Heart left ventricle (tissue), 16 donors: ENCODE results near the gene GALR3. TPM values are rescaled to one million over a fixed set of nuclear protein-coding genes. Genes with fewer than 3 reads are reported as not detected.

Source experiments
- ATAC-seq, 4 donors: fragments of 200-7000 bp; cut with Tn5 transposase; one replicate each; pipeline ENCODE4 v1.9.1; 2020 to 2022; ENCODE audit warnings: moderate library complexity in 4 of 4, mild to moderate bottlenecking in 3 of 4, moderate number of reproducible peaks in 1 of 4
- DNase-seq, 5 donors: peaks; one replicate each; pipeline ENCODE4 v3.0.0-alpha.2; 2020
- H3K27ac ChIP-seq, 12 donors: fragments of 200-600 bp; sonication (generic) in 4 of 12; one replicate each; pipeline versions ENCODE4 v1.5.0 to v1.8.0; 2016 to 2022; ENCODE audit warnings: mild to moderate bottlenecking in 2 of 12
- H3K27me3 ChIP-seq, 9 donors: fragments of 200-600 bp; sonication (generic) in 2 of 9; one replicate each; pipeline versions ENCODE4 v1.5.1 to v1.8.0; 2016 to 2022; ENCODE audit warnings: mild to moderate bottlenecking in 3 of 9
- H3K36me3 ChIP-seq, 9 donors: fragments of 200-600 bp; sonication (generic) in 2 of 9; one replicate each; pipeline versions ENCODE4 v1.5.0 to v1.8.0; 2018 to 2022; ENCODE audit warnings: mild to moderate bottlenecking in 2 of 9
- H3K4me1 ChIP-seq, 12 donors: fragments of 200-600 bp; sonication (generic) in 4 of 12; one replicate each; pipeline versions ENCODE4 v1.5.0 to v1.8.0; 2016 to 2022; ENCODE audit warnings: mild to moderate bottlenecking in 3 of 12
- H3K4me3 ChIP-seq, 12 donors: fragments of 200-600 bp; sonication (generic) in 4 of 12; one replicate each; pipeline versions ENCODE4 v1.5.0 to v1.8.0; 2017 to 2022; ENCODE audit warnings: mild to moderate bottlenecking in 9 of 12, moderate library complexity in 4 of 12
- H3K9me3 ChIP-seq, 12 donors: fragments of 200-600 bp; sonication (generic) in 4 of 12; one replicate each; pipeline versions ENCODE4 v1.5.0 to v1.8.0; 2016 to 2022; ENCODE audit warnings: mild to moderate bottlenecking in 1 of 12
- CTCF ChIP-seq, 12 donors: fragments of 200-600 bp; sonication (generic) in 4 of 12; IDR thresholded peaks; one replicate each; pipeline versions ENCODE4 v1.5.0 to v1.8.0; 2018 to 2022; ENCODE audit warnings: antibody characterized with exemption in 12 of 12, mild to moderate bottlenecking in 5 of 12
- POLR2A ChIP-seq, 2 donors: fragments of 450-650 bp; IDR thresholded peaks; one replicate each; pipeline ENCODE4 v1.6.1; 2017; ENCODE audit warnings: antibody characterized with exemption in 2 of 2, mild to moderate bottlenecking in 2 of 2, moderate library complexity in 2 of 2
- WGBS, 4 donors: extraction: QIAGEN DNeasy Blood & Tissue Kit in 2 of 4; methylation state at CpG; one replicate each; pipeline versions ENCODE4 v1.1.5 to v1.1.7; 2013 to 2018; 5-methylcytosine and 5-hydroxymethylcytosine counted together
- intact Hi-C, 10 donors: fragments of 100-400 bp; cut with DNase I; formaldehyde crosslinking; loops; one replicate each; pipeline versions ENCODE4 v1.11.1 to v1.14.2; 2022
- microRNA counts, 2 donors: library from miRNA; unstranded; fragments of <30 nt; microRNA quantifications; one replicate each; lab custom pipeline; 2016
- microRNA-seq, 4 donors: library from miRNA; unstranded; fragments of <30 nt; microRNA quantifications; one replicate each; pipeline versions ENCODE4 to v1.2.0, GENCODE V29; 2017 to 2020
- polyA plus RNA-seq, 2 donors: library from polyadenylated mRNA; stranded (reverse); fragments of 200-250 nt; gene quantifications; one replicate each; pipeline ENCODE4 v1.2.3, GENCODE V29; 2013
- total RNA-seq, 9 donors: library from RNA; depleted of rRNA in 2 of 9; stranded (reverse); fragments of >200 nt in 2 of 9; fragmentation: NEBNext Ultra II Directional in 3 of 9; extraction: Animal tissue kit (Norgen Biotek cat#: 25700) in 3 of 9; gene quantifications; one replicate each; pipeline versions ENCODE4 v1.1.0 to v1.2.4, GENCODE V29; 2016 to 2023
- donor health status: ischemic (EF 13 %, LVEDD 7.1; RV severe dilation, severe dysfunction).
- donor health status: healthy with polysubstance abuse.
- donor health status: DM: no; HTN: yes; CAD: no.
- donor health status: DM: no; HTN: no; CAD: no.
- donor health status: ischemic (EF 25% LVEDD 6.9; RV normal size, moderate dysfunction).
- donor health status: ischemic (EF 25% LVEDD 5.7; RV mildly dilated, moderate dysfunction).
- donor health status: healthy.
- donor health status: DM: yes; HTN: yes; CAD: no.
- donor health status: ischemic (EF 35%, LVEDD 5.7; RV mildly dilated, moderate dysfunction).
- donor health status: nonischemic (EF 11% LVEDD 7.7; RV severe dilation, severe dysfunction).
- donor health status: DM: yes; HTN: yes; CAD: no.
- donor health status: PGD.
- donor health status: ischemic (EF 29% LVEDD 5.4; RV normal size, mild dysfunction).
- donor health status: nonischemic (EF 23%, LVEDD 6.1; RV moderate dilation, normal function).

GALR3 gene
- total and polyA plus RNA-seq, 11 donors = not detected

- intact Hi-C loops = loop anchor here in 1 of 10 donors (2.0 kb wide), 1 partner anchor 49 kb away; no protein-coding TSS in a partner anchor
- DNase-seq (no peak), ATAC-seq (no peak)
- WGBS, 4 donors = 81 to 90% (median 85%) methylated on average over 6 of the region's 6 CpGs
- no peak overlapping the region for H3K27ac ChIP-seq
- peaks cover 3 to 33% (median 9%) of the 10 kb centered on the region in 12 donors for H3K4me1 ChIP-seq
- TF ChIP-seq POLR2A (IDR thresholded peaks at IDR 0.05) = no peak
- no peak for TF ChIP-seq CTCF (IDR thresholded peaks at IDR 0.05)
- no peaks in the 10 kb centered on the region for H3K27me3 ChIP-seq
- no peak overlapping the region for H3K4me3 ChIP-seq
- no peaks in the 10 kb centered on the region for H3K9me3 ChIP-seq
- H3K36me3 ChIP-seq = peaks cover 0 to 100% (median 96%) of the 10 kb centered on the region in 9 donors
Measured at GRCh38 chr22:37865510-37865909, 42.3 kb downstream of the GALR3 start.

GRCh38 chr22:37870273-37870672 lies 47.1 kb downstream of the GALR3 start:
- DNase-seq (no peak), ATAC-seq (no peak)

More at GRCh38 chr22:37870273-37870672, 47.1 kb downstream of the GALR3 start:
- WGBS, 4 donors = 77 to 86% (median 82%) methylated on average over 7 of the region's 7 CpGs
- Histone ChIP-seq H3K4me3 (no peak overlapping the region), H3K4me1 (no peaks in the 10 kb centered on the region), H3K27me3 (no peaks in the 10 kb centered on the region), H3K9me3 (no peaks in the 10 kb centered on the region), H3K36me3 (peaks cover 2 to 100% (median 96%) of the 10 kb centered on the region in 9 donors), H3K27ac (no peak overlapping the region)
- TF ChIP-seq CTCF (IDR thresholded peaks at IDR 0.05) (no peak), POLR2A (IDR thresholded peaks at IDR 0.05) (no peak)
- intact Hi-C loops = loop anchor here in 1 of 10 donors (10.0 kb wide), 1 partner anchor 95 kb away; no protein-coding TSS in a partner anchor

MicroRNAs within 50 kb of the gene (microRNA counts, 767-probe panel; counts per million panel counts)
- microRNA hsa-miR-658 (lab: Ali Mortazavi, UCI) (71.6 to 1,349 counts per million in 2 donors), microRNA hsa-miR-659-3p (lab: Ali Mortazavi, UCI) (0 to 1,798 counts per million in 2 donors)

Small RNA genes within 50 kb of the gene (microRNA-seq; reads per million reads assigned to microRNA genes)
- gene MIR659 = 0 to 0.21 (median 0.10) reads per million in 4 donors

Other genes with a start within 250 kb of the GALR3 start
- gene LGALS2, start 243.3 kb upstream of the GALR3 start, total RNA-seq = 10 to 100 TPM in 1 of 9 donors, 1 to 10 TPM in 1, not detected in 7; 5.3 to 10.3 TPM
- under 1 TPM in 1 of 2 donors, not detected in 1; 0.17 TPM for gene LGALS2, start 243.3 kb upstream of the GALR3 start, polyA plus RNA-seq
- gene GGA1, start 214.5 kb upstream of the GALR3 start, total RNA-seq = 10 to 100 TPM; 22.7 to 45.7 (median 27.4) TPM
- 10 to 100 TPM; 27.4 to 39.4 TPM for gene GGA1, start 214.5 kb upstream of the GALR3 start, polyA plus RNA-seq
- gene SH3BP1, start 183.7 kb upstream of the GALR3 start, total RNA-seq = 10 to 100 TPM in 1 of 9 donors, 1 to 10 TPM in 6, under 1 TPM in 2; 0.44 to 19.7 (median 2.0) TPM
- 1 to 10 TPM in 1 of 2 donors, under 1 TPM in 1; 1.00 to 2.2 TPM for gene SH3BP1, start 183.7 kb upstream of the GALR3 start, polyA plus RNA-seq
- 10 to 100 TPM; 15.2 to 33.1 (median 25.9) TPM for gene PDXP, start 164.7 kb upstream of the GALR3 start, total RNA-seq
- gene PDXP, start 164.7 kb upstream of the GALR3 start, polyA plus RNA-seq = 10 to 100 TPM; 12.8 to 36.4 TPM
- gene LGALS1, start 147.7 kb upstream of the GALR3 start, total RNA-seq = 1,000 to 10,000 TPM in 3 of 9 donors, 100 to 1,000 TPM in 6; 722 to 2,034 (median 903) TPM
- gene LGALS1, start 147.7 kb upstream of the GALR3 start, polyA plus RNA-seq = 1,000 to 10,000 TPM; 1,230 to 2,204 TPM
- 10 to 100 TPM in 8 of 9 donors, 1 to 10 TPM in 1; 8.0 to 16.3 (median 13.8) TPM for gene NOL12, start 137.0 kb upstream of the GALR3 start, total RNA-seq
- 10 to 100 TPM; 16.8 to 29.2 TPM for gene NOL12, start 137.0 kb upstream of the GALR3 start, polyA plus RNA-seq
- 100 to 1,000 TPM in 4 of 9 donors, 10 to 100 TPM in 5; 67.9 to 147 (median 94.7) TPM for gene TRIOBP, start 126.3 kb upstream of the GALR3 start, total RNA-seq
- 100 to 1,000 TPM in 1 of 2 donors, 10 to 100 TPM in 1; 54.9 to 119 TPM for gene TRIOBP, start 126.3 kb upstream of the GALR3 start, polyA plus RNA-seq
- gene GCAT, start 15.4 kb upstream of the GALR3 start, total RNA-seq = 10 to 100 TPM; 25.2 to 83.6 (median 39.7) TPM
- 10 to 100 TPM; 26.7 to 53.4 TPM for gene GCAT, start 15.4 kb upstream of the GALR3 start, polyA plus RNA-seq
- gene ANKRD54, start 21.0 kb downstream of the GALR3 start, total RNA-seq = 10 to 100 TPM; 11.6 to 44.6 (median 15.9) TPM
- gene ANKRD54, start 21.0 kb downstream of the GALR3 start, polyA plus RNA-seq = 10 to 100 TPM; 15.7 to 20.4 TPM
- gene EIF3L, start 26.0 kb downstream of the GALR3 start, total RNA-seq = 100 to 1,000 TPM; 237 to 456 (median 369) TPM
- 100 to 1,000 TPM; 111 to 284 TPM for gene EIF3L, start 26.0 kb downstream of the GALR3 start, polyA plus RNA-seq
- 10 to 100 TPM; 15.8 to 40.7 (median 17.8) TPM for gene MICALL1, start 82.9 kb downstream of the GALR3 start, total RNA-seq
- gene MICALL1, start 82.9 kb downstream of the GALR3 start, polyA plus RNA-seq = 10 to 100 TPM; 10.6 to 21.3 TPM
- gene C22orf23, start 130.2 kb downstream of the GALR3 start, total RNA-seq = under 1 TPM in 7 of 9 donors, not detected in 2; 0.16 to 0.80 (median 0.44) TPM
- under 1 TPM; 0.37 to 0.65 TPM for gene C22orf23, start 130.2 kb downstream of the GALR3 start, polyA plus RNA-seq
- gene POLR2F, start 130.3 kb downstream of the GALR3 start, total RNA-seq = 100 to 1,000 TPM in 1 of 9 donors, 10 to 100 TPM in 8; 60.7 to 120 (median 77.5) TPM
- gene POLR2F, start 130.3 kb downstream of the GALR3 start, polyA plus RNA-seq = 100 to 1,000 TPM; 140 to 218 TPM
- 1 to 10 TPM in 5 of 9 donors, under 1 TPM in 4; 0.43 to 7.6 (median 1.1) TPM for gene SOX10, start 161.2 kb downstream of the GALR3 start, total RNA-seq
- 1 to 10 TPM in 1 of 2 donors, under 1 TPM in 1; 0.82 to 1.8 TPM for gene SOX10, start 161.2 kb downstream of the GALR3 start, polyA plus RNA-seq
- gene PICK1, start 234.0 kb downstream of the GALR3 start, total RNA-seq = 10 to 100 TPM; 18.8 to 39.5 (median 22.2) TPM
- gene PICK1, start 234.0 kb downstream of the GALR3 start, polyA plus RNA-seq = 10 to 100 TPM; 26.5 to 41.5 TPM